ENCODE measurements around the gene BABAM2. TPM values are rescaled to one million over a fixed set of nuclear protein-coding genes. Genes with fewer than 3 reads are reported as not detected.

The BABAM2 gene
- total RNA-seq, 1 experiment from 2014 or later: 27.1 TPM

DNA sequence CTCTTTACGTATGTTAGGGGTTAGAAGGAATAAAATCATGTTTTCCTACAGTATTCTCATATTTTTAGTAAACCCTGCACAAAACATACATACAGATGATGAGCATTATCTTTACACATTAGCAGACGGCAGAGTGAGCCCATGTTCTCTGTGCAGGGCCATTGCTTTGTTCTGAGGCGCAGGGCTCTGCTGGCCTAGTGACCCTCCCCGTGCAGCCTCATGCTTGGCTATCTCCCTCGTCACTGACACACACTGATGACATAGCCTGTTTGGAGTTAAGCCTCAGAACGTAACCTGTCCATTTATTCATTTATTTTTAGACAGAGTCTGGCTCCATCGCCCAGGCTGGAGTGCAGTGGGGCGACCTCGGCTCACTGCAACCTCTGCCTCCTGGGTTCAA is 386.3 kb downstream of the BABAM2 start:
- no peak overlapping the region for H2BK12ac ChIP-seq (ENCODE audit: insufficient read length, low read depth, low read length)

More for the DNA sequence above, 386.3 kb downstream of the BABAM2 start:
- Mint-ChIP-seq H3K27ac (no peak overlapping the region), H3K4me3 (no peak overlapping the region), H3K4me1 (peaks cover 17 to 20% of the 10 kb centered on the region in 2 experiments), H3K27me3 (ENCODE audit: low read depth) (no peaks in the 10 kb centered on the region), H3K9me3 (no peaks in the 10 kb centered on the region), H3K36me3 (ENCODE audit: insufficient read depth in 1 of 3, low read depth in 3 of 3) (no peaks in the 10 kb centered on the region)
- no peaks in the 10 kb centered on the region for H3K23me2 ChIP-seq (ENCODE audit: insufficient read length, low read depth, low read length, poor library complexity, severe bottlenecking)
- TF ChIP-seq, protein P1, sequence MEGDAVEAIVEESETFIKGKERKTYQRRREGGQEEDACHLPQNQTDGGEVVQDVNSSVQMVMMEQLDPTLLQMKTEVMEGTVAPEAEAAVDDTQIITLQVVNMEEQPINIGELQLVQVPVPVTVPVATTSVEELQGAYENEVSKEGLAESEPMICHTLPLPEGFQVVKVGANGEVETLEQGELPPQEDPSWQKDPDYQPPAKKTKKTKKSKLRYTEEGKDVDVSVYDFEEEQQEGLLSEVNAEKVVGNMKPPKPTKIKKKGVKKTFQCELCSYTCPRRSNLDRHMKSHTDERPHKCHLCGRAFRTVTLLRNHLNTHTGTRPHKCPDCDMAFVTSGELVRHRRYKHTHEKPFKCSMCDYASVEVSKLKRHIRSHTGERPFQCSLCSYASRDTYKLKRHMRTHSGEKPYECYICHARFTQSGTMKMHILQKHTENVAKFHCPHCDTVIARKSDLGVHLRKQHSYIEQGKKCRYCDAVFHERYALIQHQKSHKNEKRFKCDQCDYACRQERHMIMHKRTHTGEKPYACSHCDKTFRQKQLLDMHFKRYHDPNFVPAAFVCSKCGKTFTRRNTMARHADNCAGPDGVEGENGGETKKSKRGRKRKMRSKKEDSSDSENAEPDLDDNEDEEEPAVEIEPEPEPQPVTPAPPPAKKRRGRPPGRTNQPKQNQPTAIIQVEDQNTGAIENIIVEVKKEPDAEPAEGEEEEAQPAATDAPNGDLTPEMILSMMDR (conservative IDR thresholded peaks at IDR 0.05): no peak
- H2AK5ac ChIP-seq (ENCODE audit: insufficient read length, low read length): no peak overlapping the region
- H3T11ph ChIP-seq (ENCODE audit: low read length): no peak overlapping the region
- no peak for DNase-seq
- no peak overlapping the region for H2AFZ ChIP-seq (ENCODE audit: low read length)
- no peaks in the 10 kb centered on the region for H3K79me1 ChIP-seq (ENCODE audit: insufficient read depth, low read depth, low read length, poor library complexity, severe bottlenecking)
- H3K4me2 ChIP-seq (ENCODE audit: insufficient read depth, insufficient read length, low read length): no peak overlapping the region
- no peaks in the 10 kb centered on the region; the same call in 1 of the 2 replicates for H3K79me2 ChIP-seq (ENCODE audit: insufficient read depth, low read length)
- no peak overlapping the region for H4K91ac ChIP-seq (ENCODE audit: insufficient read length, low read depth, low read length)
- H4K5ac ChIP-seq (ENCODE audit: insufficient read length, low read depth, low read length): no peak overlapping the region
- H3K9me3 ChIP-seq (ENCODE audit: control insufficient read depth, low read depth, low read length): no peaks in the 10 kb centered on the region
- H3K14ac ChIP-seq (ENCODE audit: insufficient read depth, low read length): no peak overlapping the region
- H3K27me3 ChIP-seq (ENCODE audit: insufficient read depth, low read length): no peaks in the 10 kb centered on the region
- no peak overlapping the region for H3K56ac ChIP-seq (ENCODE audit: insufficient read length, low read depth, low read length)
- H3K27ac ChIP-seq (ENCODE audit: insufficient read length, low read depth, low read length): no peak overlapping the region
- no peak overlapping the region for H3K18ac ChIP-seq (ENCODE audit: insufficient read length, low read depth, low read length)
- H2BK120ac ChIP-seq (ENCODE audit: low read depth, low read length, poor library complexity, severe bottlenecking): no peak overlapping the region
- H3K9ac ChIP-seq (ENCODE audit: extremely low read depth, insufficient read length, low read length): no peak overlapping the region
- H3K4me1 ChIP-seq (ENCODE audit: insufficient read depth, low read length): peaks cover 9% of the 10 kb centered on the region
- no peak overlapping the region for H3K4ac ChIP-seq (ENCODE audit: low read depth, low read length)
- no peak overlapping the region for H2BK20ac ChIP-seq (ENCODE audit: low read depth, low read length, poor library complexity, severe bottlenecking)
- H2BK5ac ChIP-seq (ENCODE audit: insufficient read length, low read length): no peak overlapping the region
- no peaks in the 10 kb centered on the region for H4K20me1 ChIP-seq (ENCODE audit: control insufficient read depth, insufficient read depth, insufficient read length)
- H2BK15ac ChIP-seq (ENCODE audit: low read depth, low read length): no peak overlapping the region
- H4K8ac ChIP-seq (replicated peaks; ENCODE audit: insufficient read length, low read depth, low read length): no peak overlapping the region
- WGBS (ENCODE audit: extremely low coverage, insufficient read length, low lambda C conversion rate): no CpG with 5 or more reads among the region's 9 CpGs
- H3K23ac ChIP-seq (ENCODE audit: insufficient read length, low read depth, low read length): no peak overlapping the region

Measured in H9 (cell line).